GM21390 (cell line): ENCODE measurements around the gene CD93.

ENCODE experiments used
- ATAC-seq: cut with Tn5 transposase; IDR thresholded peaks from one replicate; pipeline ENCODE4 v1.9.1; 2021; ENCODE audit not compliant: unreplicated experiment

The CD93 gene

DNA sequence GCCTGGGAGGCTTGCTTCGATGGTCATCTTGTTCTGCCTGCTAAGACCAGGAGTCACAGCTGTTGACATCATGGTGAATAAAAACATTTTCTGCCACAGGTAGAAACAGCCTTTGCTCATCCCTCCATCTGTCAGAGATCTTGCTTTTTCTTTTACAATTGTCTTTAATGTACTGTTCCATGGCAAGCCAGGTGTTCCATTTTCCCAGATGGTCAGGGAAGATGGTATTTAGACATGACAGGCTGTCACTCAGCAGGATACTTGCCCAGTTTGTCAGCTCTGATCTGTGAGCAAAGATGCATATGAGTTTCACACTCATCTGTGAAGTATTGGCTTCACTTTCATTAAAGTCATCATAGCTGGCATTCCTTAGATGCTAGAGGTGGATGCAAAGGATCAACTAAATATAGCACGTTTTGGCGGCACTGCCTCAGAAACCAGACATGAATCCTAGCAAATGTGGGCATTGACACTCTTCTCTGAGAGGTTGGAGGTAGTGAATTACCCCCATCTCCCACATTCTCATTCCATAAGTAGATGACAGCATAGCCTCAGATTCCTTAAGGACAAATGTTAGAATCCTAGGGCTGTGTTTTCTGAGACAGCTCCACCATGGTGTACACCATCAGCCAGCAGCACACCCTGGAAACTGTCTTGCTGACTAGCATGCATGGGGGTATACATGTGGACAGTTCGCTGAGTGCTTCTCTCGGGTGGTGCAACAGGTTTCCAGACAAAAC, 46.8 kb downstream of the CD93 start:
- no peak for ATAC-seq

DNA sequence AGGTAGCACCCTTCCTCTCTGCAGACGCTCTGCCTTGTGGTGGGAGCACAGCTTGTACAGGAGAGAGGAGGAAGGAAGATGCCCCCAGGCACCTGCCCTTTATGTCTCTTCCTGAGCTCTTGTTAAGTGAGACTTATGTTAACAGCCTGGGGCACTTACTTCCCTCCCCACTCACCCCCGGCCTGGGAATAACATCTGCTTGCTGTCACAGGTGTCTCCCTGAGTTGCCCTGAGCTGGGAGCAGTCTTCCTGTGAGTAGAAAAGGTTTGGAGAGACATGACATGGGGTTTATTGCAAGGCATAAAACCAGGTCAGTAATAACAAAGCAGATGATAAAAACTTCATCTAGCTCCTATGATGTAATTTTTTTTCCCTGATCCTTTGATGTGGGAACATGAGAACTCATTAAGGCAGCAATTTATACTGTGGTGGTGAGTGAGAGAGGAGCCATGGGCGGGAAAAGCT, 49.1 kb downstream of the CD93 start:
- no peak for ATAC-seq

DNA sequence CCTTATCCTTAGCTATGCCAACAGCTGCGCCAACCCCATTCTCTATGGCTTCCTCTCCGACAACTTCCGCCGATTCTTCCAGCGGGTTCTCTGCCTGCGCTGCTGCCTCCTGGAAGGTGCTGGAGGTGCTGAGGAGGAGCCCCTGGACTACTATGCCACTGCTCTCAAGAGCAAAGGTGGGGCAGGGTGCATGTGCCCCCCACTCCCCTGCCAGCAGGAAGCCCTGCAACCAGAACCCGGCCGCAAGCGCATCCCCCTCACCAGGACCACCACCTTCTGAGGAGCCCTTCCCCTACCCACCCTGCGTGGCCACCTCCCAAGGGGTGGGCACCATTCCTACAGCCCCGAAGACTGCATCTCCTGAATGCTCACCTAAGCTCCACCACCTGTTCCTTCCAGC, 49.8 kb downstream of the CD93 start:
- no peak for ATAC-seq

DNA sequence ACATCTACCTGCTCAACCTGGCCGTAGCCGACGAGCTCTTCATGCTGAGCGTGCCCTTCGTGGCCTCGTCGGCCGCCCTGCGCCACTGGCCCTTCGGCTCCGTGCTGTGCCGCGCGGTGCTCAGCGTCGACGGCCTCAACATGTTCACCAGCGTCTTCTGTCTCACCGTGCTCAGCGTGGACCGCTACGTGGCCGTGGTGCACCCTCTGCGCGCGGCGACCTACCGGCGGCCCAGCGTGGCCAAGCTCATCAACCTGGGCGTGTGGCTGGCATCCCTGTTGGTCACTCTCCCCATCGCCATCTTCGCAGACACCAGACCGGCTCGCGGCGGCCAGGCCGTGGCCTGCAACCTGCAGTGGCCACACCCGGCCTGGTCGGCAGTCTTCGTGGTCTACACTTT, 50.4 kb downstream of the CD93 start:
- no peak for ATAC-seq

DNA sequence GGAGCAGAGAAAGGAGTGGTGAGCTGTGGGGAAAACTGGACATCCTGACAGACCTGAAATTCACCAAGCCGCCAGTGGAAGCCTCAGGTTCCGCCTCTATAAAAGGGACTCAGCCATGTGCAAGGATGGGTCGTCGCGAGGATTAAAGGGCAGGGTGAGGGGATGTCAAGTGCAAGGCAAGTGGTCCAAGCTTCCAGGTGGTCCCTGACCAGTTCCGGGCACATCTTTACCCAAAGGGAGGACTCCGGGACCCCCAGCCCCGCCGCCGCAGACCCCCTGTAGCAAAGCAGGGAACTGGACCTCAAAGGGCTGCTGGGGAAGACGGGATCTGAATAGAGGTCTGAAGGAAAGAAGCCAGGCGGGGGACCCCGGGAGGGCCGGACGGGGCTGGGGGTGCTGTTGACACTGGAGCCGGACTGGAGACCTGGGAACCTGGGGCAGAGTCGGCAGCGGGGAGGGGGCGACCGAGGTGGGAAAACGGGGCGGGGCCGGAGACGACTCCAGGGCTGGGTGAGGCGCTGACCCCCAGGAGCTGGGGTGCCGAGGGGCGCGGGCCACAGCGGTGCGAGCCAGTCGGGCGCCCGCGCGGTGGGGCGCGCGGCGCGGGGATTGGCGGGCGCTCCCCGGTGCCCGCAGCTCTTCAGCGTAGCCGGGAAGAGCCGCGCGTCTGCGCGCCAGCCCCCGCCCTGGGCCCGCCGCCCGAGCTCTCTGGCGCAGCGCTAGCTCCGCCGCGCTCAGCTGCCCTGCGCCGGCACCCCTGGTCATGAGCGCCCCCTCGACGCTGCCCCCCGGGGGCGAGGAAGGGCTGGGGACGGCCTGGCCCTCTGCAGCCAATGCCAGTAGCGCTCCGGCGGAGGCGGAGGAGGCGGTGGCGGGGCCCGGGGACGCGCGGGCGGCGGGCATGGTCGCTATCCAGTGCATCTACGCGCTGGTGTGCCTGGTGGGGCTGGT, 51.1 kb downstream of the CD93 start, which contains the start of gene SSTR4:
TSS of gene SSTR4 (plus strand) at position 592 of the 951 bp plus-strand sequence. CDS start at position 764, 172 bp downstream.
- no peak for ATAC-seq

DNA sequence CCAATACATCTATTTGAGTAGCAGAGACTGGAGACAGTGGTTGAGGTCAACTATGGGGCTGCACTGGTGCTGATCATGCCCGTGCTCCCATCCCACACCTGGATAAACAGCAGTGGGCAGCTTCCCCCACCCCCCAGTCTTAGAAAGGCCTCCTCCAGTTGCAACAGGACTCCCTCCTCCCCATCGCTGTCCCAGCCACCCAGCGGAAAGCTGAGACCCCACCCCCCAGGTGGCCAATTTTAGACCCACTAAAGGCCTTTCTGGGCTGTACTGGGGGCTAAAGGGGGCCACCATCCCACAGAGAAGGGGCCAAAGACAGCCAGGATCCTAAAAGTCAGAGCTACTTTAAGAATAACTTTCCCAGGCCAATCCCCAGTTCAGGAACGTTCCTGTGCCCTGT, 52.2 kb downstream of the CD93 start:
- no peak for ATAC-seq

DNA sequence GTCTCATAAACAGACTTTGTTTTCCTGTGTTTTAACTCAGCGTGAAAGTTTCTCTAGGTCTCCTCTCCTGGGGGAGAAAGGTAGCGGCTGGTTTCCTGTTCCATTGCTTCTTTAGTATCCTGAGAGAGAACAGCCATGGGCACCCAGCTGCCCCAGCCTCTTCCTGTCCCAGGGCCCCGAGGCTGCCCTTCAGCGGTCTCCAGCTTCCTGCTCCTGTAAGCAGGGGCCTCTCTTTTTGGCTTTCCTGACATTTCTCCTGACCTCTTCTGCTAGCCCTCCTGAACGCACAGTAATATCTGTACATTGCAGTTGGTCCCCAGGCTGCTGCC, 53.4 kb downstream of the CD93 start:
- ATAC-seq, result no peak

DNA sequence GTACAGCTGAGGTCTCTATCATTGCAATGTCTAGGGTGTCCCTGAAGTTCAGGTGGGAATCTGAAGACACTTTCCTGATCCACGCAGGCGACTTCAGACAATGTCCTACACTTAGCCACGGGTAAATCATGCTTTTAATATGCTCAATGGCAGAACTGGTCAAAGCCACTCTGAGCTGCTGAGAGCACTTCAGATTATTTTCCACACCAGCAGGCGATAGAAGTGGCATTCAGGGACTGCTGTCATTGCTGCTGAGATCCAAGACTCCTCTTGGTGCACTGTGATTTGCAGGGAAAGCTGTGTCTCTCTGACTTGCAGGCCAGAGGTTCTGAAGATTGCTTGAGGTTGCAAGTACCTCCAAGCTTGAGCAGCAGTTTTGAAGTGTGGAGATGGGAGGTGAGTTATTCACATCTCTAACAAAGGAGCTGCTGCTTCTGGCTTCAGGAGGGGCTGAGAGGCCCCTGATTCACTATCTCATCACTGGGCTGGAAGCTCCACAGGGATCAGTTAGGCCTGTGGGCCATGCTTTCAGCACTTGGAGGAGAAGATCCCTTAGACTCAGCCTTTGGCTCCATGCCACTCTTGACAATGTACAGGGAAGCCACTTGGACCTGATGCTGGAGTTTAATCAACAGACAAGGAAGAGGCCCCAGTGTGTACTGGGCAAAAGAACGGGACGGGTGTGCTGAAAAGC, 53.9 kb downstream of the CD93 start:
- no peak for ATAC-seq

DNA sequence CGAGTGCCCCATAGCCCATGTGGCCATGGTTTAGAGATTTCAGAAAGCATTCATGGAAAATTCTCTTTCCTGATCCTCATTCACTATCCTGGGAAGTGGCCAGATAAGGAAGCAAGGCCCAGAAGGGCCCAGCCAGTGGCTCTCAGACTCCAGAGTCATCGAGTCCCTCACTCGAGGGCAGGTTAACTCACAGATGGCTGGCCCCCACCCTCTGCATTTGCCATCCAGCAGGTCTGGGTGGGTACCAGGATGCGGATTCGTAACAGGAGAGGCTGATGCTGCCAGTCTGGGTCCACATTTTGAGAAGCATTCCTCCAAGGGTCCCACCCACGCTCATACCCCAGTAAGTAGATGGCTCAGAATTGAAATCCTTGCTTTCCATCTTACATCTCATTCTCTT, 54.8 kb downstream of the CD93 start:
- ATAC-seq, result no peak
